Skin of body (tissue), 2 donors: Measurements from ENCODE around the gene PTGS1. TPM values are rescaled to one million over a fixed set of nuclear protein-coding genes. Genes with fewer than 3 reads are reported as not detected.
"Not testable (repeated sequence)": the region's sequence is repeated elsewhere in the genome, so short reads cannot be mapped to it uniquely, and the experiment has no call there.

Experiments used
- DNase-seq: peaks from one replicate; lab custom pipeline; 2025; lab: John Stamatoyannopoulos, UW
- total RNA-seq: library from RNA; depleted of rRNA; stranded (reverse); fragments of >200 nt; gene quantifications from one replicate; pipeline ENCODE4 v1.2.3, GENCODE V29; 2014

PTGS1 gene
- 4.7 TPM for total RNA-seq

DNA sequence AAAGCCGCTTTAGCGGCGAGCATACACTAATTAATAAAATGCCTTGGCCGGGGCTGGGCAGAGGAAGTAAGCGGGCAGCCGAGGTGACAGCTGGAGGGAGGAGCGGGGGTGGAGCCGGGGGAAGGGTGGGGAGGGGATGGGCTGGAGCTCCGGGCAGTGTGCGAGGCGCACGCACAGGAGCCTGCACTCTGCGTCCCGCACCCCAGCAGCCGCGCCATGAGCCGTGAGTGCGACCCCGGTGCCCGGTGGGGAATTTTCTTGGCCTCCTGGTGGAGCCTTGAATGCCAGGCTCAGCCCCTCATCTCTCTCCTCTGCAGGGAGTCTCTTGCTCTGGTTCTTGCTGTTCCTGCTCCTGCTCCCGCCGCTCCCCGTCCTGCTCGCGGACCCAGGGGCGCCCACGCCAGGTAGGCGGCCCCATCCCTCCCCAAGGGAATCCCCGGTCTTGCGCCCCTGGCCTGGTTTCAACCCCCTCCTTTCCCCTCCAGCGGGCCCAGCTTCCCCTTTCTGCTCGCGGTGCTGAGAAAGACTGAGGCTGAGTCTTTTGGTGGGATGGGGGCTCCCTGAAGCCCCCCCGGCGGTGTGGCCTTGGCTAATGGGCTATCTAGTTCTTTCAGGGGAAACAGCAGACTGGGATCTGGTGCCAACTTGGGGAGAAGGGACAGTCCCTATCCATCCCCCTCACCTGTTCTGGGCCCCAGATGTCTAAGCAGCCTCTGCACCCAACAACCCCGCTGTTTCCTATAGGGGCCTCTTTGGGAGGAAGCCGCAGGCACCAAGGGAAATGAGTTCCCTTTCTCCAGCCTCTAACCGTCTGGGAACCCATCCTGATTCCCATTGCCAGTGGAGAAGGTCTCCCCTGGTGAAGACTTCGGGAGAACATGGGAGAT lies at the start of gene PTGS1:
Gene PTGS1, plus strand, starts transcription at position 156 of the 887 bp plus-strand sequence. Its CDS starts 61 bp downstream, at position 217.
- no peak for DNase-seq

DNA sequence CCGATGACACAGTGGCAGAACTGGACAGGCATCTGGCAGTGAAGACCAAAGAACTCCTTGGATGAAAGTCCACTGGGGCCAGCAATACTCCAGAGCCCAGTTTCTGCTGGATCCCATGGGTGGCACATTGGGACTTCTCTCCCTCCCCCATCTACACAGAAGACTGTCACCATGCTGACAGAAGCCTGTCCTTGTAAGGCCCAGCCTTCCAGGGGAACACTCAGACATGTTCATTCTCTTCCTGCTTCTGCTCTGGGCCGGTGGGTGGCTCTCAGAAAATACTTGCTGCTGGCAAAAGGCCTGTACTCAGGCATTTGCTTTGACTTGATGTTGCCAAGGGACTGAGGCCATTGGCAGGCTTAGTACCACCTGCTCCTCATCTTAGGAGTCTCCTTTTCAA lies 48.3 kb upstream of the PTGS1 start:
- no peak for DNase-seq

DNA sequence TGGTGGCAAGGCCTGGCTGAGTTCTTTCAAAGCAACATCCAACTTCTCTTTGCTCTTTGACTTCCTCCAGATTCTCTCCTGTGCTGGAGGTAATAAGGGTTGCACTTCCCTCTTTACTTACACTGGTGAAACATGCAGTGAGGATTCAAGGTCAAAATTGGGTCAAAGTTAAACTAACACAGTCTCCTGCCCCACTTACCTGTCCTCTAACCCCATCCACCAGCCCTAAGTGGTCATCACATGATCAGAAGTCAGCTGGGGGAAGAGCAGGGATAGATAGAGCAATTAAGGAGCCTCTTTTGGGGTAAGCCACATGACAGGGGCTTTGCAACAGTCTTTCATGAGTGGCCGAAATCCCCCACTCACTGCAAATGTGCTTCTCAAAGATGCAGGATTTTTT lies 46.2 kb upstream of the PTGS1 start:
- not testable (repeated sequence) for DNase-seq

DNA sequence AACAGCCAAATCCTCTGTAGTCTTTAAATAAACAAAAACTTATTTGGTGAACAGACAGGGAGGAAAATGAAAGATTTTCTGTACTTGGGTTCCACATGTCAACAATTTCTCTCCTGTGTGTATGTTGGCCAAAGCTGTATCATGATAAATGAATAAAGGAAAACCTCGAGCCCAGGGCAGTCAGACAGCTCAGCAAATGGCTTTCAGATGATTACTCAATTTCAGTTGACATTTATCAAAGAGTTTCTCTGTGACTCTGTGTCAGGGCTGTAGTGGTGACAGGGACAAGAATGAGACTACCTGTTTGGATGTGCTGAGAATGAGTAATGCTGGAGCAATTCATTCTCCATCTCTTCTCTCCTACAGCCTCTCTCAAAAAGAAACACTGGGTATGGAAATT lies 45.7 kb upstream of the PTGS1 start:
- DNase-seq: no peak

DNA sequence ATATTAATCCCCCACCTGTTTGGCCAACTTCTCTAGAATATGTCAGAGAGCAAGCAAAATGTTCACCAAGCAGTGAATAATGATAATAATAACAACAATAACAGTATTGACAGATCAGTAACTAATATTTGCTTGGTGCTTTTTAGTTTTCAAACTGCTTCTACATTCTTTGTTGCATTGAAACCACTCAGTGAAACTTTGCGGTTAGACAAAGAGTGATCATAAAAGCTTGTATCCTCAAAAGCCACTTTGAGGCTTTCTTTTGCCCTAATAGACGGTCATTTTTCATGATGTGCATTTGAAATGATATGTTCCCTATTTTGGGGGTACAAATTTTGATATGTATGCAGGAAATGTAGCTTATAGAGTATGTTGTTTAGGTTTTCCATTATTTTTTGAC lies 43.6 kb upstream of the PTGS1 start:
- DNase-seq: no peak

DNA sequence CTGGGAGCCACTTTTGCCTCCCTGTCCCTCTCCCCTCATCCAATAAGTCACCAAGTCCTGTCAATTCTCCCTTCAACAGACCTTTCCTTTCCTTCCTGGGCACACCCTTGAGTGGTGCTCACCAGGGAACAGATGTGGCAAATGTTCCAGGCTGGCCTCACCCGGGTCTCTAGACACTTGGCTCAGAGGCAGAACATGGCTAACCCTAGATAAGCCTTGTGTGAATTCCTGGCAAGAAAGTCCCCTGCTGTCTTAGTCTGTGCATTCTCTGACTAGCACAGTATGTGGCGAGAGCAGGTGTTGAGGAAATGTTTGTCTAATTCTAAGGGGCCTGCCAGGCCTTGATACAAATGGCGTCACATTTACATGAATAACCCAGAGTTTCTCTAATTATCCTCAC lies 41.2 kb upstream of the PTGS1 start:
- DNase-seq: no peak

DNA sequence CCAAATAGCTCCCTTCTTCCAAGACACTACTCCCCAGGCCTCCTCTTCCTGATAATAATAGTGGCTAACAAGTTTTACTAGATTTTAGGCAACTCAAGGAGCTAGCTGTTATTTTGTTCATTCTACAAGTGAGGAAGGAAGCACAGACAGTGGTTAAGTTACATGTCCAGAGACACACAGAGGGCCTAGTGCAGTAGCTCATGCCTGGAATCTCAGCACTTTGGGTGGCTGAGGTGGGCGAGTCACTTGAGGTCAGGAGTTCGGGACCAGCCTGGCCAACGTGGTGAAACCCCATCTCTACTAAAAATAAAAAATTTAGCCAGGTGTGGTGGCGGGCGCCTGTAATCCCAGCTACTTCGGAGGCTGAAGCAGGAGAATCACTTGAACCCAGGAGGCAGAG lies 40.4 kb upstream of the PTGS1 start:
- DNase-seq: not testable (repeated sequence)

DNA sequence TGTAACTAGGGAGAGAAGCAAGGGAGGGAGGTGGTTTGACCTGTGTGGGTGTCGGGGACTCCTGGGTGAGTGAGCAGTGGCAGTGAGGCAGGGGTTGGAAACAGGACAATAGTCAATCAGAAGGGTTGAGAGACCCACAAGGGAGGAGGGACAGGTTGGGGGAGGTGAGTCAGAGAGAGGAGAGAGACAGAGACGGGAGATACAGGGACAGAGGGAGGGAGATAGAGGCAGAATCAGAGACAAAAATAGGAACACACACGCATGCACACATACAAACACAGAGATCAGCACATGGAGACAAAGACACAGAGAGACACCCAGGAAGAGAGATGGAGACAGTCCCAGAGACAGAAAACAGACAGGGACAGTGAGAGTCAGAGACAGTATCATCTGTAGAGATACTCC lies 39.3 kb upstream of the PTGS1 start:
- DNase-seq: no peak

DNA sequence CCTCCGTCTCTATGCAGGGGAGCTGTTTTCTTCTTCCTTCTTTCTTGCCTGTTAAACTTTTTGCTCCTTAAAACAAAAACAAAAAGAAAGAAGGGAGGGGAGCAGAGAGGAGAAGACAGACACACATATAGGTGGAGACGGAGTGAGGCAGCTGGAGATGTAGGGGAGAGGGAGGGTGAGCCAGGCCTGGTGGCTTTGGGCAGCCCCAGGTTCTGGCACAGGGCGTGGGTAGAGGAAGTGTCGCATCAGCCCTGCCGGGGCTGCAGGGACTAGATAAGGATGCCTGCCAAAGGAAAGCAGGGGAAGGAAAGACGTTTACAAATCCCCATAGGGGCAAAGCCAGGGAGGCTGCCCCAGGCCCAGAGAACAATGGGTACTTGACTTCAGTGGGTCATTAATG lies 38.7 kb upstream of the PTGS1 start:
- DNase-seq: no peak

DNA sequence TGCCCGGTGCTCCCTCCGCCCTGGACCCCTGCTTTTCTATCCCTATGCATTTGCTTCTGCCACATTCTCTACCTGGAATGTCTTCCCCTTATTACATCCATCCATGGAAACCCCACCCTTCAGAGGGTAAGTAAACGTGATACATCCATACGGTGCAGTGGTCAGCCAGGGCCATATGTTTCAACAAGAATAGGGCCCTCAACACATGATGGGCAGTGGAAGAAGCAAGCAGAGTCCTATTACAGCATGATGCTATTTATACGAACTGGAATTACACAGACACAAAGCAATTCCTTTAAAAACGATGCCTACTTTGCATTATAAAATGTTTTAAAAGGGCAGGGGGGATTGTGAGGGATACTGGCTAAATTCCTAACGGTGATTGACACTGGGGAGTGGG lies 38.2 kb upstream of the PTGS1 start:
- DNase-seq: no peak

DNA sequence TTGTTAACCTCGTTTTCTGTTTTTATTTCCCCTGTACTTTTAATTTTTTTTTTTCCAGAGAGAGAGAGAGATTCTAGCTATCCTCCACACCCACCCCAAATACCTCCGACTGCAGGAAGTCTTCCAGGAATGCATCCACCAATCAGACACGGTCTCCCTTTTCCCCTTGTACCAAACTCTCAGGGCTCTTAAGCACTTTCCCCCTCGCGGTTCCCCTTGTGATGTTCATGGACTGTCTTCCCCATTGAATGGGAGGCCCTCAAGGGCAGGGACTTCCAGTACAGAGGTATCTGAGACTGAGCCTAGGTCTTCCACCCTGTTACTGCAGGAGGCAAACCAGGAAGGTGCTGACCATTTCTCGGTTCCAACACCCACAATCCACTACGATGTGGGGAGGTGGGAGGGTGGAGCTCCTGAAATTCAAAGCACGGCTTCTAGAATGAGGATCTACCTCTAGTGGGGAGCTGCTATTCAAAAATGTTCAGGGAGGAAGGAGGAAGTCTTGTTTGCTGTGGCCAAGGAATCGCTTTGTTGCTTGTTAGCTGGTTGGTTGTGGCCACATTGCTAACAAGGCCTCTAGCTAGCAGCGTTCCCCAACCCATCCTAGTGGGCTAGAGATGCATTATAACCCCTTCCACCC lies 37.5 kb upstream of the PTGS1 start:
- no peak for DNase-seq

DNA sequence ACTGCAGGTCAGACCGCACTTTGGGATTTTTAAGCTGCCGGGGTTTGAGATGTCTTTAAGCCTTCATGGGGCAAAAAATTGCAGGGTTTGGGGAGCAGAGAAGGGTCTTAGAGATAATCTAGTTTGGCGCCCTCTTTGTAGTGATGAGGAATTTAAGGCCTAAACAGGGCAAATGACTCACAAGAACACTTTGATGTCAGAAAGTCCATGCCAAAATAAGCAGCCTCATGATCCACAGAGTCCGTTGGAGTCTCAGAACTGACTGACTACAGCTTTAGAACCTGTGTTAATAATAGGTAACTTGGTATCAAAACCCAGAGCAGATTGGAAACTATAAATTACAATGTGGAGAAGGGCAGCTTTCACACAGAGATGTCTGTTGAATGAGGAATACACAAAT lies 35.9 kb upstream of the PTGS1 start:
- DNase-seq: no peak

DNA sequence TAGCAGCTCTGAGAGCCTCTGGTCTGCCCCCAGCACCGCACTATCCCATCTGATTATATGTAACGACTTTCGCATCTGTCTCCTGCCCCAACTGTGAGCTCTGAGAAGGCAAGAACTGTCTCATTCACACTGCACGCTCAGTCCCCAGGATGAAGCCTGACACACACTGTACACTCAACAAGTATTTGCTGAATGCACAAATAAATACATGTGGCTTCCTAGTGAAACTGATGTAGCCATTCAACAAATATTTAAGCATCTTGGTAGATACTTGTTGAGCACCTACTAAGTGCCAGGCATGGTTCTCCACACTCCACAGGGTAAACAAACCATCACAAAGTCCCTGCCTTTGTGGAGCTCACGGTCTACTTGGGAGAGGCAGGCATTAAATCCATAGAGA lies 34.6 kb upstream of the PTGS1 start:
- DNase-seq: no peak

DNA sequence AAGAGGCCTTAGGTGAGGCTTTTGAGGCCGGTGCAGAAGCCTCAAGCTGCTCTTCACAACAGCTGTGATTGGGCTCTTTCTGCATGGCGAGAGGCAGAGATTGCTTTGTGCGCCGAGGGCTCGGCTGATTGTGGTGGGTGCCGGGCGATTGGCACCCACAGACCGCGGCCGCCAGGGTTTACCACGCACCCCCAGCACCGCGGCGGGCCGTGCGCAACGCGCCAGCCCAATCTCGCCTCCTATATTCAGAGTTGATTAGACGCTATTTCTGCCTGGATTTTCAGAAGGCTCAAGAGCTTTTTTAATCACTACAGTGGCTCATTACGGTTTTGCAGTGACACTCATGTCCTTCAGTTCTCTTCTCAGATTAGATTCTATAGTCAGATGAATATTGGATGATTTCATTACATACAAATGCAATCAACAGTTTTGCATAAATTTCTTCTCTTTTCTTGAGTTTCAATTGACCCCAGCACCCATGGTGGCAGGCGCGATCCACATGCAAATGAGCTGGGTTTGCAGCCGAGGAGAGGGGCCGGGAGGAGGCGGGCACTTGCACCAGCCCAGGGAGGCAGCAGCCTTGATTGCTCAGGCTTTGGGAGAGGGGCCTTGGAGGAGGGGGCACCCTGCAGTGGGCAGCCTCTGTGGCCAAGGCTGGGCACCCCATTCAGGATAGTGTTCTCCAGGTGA lies 33.8 kb upstream of the PTGS1 start:
- no peak for DNase-seq

DNA sequence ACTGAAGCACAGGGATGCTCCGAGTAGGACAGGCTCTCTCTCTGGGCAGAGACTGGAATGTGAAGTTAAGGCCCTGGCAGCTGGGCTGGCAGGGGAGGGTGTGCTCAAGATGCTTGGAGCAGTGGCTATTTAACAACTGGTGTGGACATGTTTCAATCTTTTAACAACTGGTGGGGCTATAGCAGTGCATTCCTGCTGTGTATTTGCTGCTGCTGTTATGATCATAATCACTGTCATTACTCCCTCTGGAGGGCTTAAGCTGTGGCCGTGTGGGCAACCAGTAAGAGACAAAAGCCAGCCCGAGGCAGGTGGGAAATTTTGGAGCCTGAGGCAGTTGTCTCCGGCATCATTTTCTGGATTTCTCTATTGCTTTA lies 33.3 kb upstream of the PTGS1 start:
- no peak for DNase-seq

DNA sequence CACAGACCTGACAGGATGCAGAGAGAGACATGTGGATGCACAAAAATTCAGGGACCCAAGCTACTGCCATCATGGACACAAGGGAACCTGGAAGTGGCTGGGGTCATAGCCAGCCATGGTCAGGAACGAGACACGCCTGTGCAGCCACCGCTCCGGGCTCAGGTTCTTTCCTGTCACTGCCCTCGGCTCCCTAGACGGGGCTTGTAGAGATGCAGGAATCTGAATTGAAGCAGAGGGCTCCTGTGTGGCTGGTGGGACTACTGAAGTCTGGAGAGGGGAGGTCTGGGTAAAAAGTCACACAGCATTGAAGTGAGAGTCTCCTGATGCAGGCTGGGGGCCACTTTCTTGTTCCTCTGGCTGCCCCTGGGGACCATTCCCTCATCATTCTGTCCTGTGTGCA lies 32.3 kb upstream of the PTGS1 start:
- no peak for DNase-seq

DNA sequence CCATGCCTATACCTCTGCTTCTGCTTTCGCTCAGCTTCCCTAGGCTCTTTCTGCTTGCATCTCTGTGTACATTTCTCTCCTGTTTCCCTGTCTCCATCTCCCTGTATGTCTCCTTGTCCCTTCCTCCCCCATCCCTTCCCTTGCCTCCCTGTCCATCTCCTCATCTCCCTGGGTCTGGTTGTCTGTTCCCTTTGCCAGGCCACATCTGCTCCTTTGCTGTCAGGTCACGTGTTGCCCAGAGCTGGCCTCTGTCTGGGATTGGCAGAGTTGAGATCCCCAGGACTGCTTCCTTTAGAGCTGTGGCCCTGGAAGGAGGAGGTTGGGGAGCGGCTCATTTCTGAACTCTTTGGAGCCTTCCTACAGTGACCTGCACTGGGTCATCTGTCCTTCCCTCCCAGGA lies 31.8 kb upstream of the PTGS1 start:
- DNase-seq: no peak

DNA sequence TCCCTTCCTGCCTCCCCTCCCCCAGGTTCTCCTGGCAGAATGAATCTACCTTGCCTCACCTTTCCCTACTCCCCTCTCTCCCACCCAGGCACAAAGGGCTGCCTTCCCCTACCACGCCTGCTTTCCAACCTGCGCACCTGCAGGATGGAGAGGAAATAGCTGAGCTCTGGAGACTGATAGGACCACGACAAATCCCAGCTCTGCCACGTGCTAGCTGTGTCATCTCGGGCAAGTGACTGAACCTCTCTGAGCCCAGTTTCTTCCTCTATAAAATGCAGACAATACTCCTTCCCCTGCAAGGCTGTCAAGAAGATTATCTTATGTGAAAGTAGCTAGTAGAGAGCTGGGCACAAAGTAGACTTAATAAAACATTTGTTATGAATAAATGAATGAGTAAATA lies 31.2 kb upstream of the PTGS1 start:
- no peak for DNase-seq

DNA sequence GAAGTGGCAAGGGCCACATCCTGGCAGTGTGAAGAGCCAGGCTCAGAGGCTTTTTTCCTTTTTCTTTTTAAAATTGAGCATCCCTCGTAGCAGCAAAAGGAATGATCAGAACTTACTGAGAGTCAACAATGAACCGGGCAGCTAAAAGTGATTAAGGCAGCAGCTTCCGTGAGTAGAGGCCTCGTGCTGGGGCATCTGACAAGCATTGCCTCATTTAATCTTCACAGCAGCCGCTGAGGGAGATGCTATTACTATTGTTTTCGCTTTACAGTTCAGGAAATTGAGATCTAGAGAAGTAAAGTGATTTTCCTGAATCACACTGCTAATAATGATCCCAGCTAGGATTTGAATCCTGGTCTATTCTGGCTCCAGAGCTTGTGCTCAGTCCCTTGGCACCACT lies 30.7 kb upstream of the PTGS1 start:
- peak; percentile 17 for DNase-seq

DNA sequence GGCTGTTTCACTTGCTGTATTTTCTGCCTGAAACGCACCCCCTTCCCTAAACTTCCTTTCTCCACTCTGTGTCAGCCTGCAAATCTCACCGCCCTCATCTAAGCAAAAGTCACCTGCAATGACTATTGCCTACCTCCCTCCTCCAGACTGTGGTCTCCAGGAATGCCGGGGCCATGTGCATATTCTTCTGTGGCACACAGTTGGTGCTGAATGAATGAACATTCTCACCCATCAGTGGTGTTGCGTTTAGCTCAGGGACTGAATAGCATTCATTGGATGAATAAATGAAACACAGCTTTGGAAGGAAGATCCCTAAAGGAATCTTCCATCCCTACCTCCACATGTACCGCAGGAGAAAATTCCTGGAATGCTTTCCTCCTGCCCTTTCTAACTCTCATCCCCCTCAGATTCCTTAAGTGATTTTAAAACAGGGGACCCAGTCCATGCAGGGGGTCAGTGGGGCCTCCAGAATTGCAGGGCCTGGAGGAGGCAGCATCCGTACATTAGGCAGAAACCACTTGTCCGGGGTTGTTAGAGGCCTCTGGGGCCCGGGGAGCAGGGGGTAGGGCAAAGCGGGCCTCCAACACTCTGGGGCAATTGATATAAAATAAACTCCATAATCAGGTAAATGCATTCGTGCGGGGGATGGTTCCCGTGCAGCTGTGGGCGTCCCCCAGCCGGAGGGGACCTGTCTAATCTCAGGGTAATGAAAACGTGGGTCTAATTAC lies 28.3 kb upstream of the PTGS1 start:
- DNase-seq: no peak

DNA sequence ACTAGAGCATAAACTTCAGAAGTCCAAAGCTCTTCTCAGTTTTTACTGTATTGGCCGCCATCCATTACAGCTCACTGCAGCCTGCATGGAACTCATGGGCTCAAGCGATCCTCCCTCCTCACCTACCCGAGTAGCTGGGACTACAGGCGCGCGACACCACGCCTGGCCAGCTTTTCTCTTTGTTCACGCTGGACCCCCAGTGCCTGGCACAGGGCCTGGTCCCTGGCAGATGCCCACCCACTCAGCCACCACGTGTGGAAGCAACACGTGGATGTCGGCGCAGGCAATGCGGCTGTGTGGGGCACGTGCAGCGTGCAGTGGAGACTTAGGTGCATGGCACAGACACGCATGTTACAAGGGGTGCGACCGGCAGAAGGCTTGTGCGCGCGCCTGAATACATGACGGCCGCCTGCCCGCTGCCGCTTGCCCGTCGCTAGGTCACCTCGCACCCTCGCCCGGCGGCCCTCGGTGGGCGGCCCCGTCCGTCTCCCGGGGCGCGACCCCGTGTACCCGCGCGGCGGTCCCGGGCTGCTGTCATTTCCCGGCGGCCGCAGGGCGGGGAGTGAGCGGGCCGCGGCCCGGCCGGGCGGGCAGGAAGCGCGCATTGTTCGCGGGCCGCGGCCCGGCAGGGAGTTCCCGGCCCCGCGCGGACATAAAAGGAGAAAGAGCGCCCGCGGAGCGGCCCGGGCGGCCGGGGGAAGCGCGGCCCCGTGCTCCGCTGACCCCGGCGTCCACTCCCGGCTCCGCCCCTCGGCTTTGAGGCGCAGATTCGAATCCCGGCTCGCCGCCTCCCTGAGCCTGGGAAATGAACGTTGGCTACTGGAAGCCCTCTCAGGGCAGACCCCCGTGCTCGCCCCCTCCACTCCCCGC lies 24.1 kb upstream of the PTGS1 start:
- DNase-seq: no peak
